PFSK-1 (cell line): Measurements from ENCODE around the gene SLC6A7.

Source experiments
- POLR2AphosphoS5 ChIP-seq: IDR thresholded peaks from 2 replicates; pipeline ENCODE4 v1.6.1; 2012; ENCODE audit warnings: low read depth, mild to moderate bottlenecking, control low read depth, low read length, moderate library complexity
- REST ChIP-seq, 2 experiments: IDR thresholded peaks; 2 replicates each; pipeline versions ENCODE4 v1.6.1 to v1.8.0; 2011 to 2012; ENCODE audit warnings: low read depth in 2 of 2, low read length in 2 of 2, control low read depth in 1 of 2, inconsistent platforms in 1 of 2, mild to moderate bottlenecking in 1 of 2, moderate library complexity in 1 of 2; ENCODE audit not compliant: insufficient read depth in 1 of 2
- SIN3A ChIP-seq: IDR thresholded peaks from 2 replicates; pipeline ENCODE4 v1.6.1; 2012; ENCODE audit warnings: mild to moderate bottlenecking, low read length, moderate library complexity, borderline replicate concordance; ENCODE audit not compliant: insufficient read depth
- TAF1 ChIP-seq: IDR thresholded peaks from 2 replicates; pipeline ENCODE4 v1.6.1; 2012; ENCODE audit warnings: low read length, control low read depth, borderline replicate concordance; ENCODE audit not compliant: insufficient read depth

- no peak for TF ChIP-seq SIN3A
- TF ChIP-seq TAF1 = no peak
- TF ChIP-seq REST (IDR thresholded peaks at IDR 0.05; ENCODE audit: insufficient read depth in 1 of 2, low read depth in 2 of 2, low read length in 2 of 2) = no peak
- TF ChIP-seq POLR2AphosphoS5 = no peak
These were observed 52.5 kb downstream of the SLC6A7 start for GRCh38 chr5:150242251-150242894.
